Purkinje cell (primary cell): ENCODE data around the gene PRPH. TPM values are rescaled to one million over a fixed set of nuclear protein-coding genes. Genes with fewer than 3 reads are reported as not detected.

Source experiments
- polyA plus RNA-seq: library from polyadenylated mRNA; unstranded; fragments of >200 nt; fragmentation: Nextera tagmentation; gene quantifications from 2 replicates; pipeline ENCODE4 v1.2.1, GENCODE V29; 2014

Gene PRPH
- not detected in 2 replicates for polyA plus RNA-seq

GRCh38 chr12:49295082-49295936, at the start of gene PRPH:
Gene PRPH, plus strand, starts transcription at chr12:49295147. Its CDS starts 54 bp downstream, at chr12:49295201.

GRCh38 chr12:49264873-49265792, 29.8 kb upstream of the PRPH start, which contains the start of gene TUBA1C:
Gene TUBA1C, plus strand, starts transcription at chr12:49265082. Its CDS starts 100 bp downstream, at chr12:49265182.

GRCh38 chr12:49322708-49323523, 28.0 kb downstream of the PRPH start, which contains the start of gene TROAP:
Gene TROAP, plus strand, starts transcription at chr12:49323255. Its CDS starts 354 bp downstream, at chr12:49323609.

GRCh38 chr12:49336645-49337584, 42.0 kb downstream of the PRPH start, which contains the start of gene C1QL4:
Gene C1QL4, minus strand, starts transcription at chr12:49337188. Its CDS starts 711 bp downstream, at chr12:49336477.

GRCh38 chr12:49346659-49347310, 51.8 kb downstream of the PRPH start, which contains the start of gene DNAJC22:
Gene DNAJC22, plus strand, starts transcription at chr12:49346888. Its CDS starts 1,985 bp downstream, at chr12:49348873.

Other genes starting within 250 kb of the PRPH start
- 1.0 and 2.7 TPM in 2 replicates for gene KMT2D, start 234.4 kb upstream of the PRPH start, polyA plus RNA-seq
- 5.3 and 6.9 TPM in 2 replicates for gene RHEBL1, start 225.2 kb upstream of the PRPH start, polyA plus RNA-seq
- 0.24 and 0.94 TPM in 2 replicates for gene DHH, start 200.3 kb upstream of the PRPH start, polyA plus RNA-seq
- gene LMBR1L, start 184.3 kb upstream of the PRPH start, polyA plus RNA-seq, result 3.4 and 4.5 TPM in 2 replicates
- gene TUBA1B, start 163.8 kb upstream of the PRPH start, polyA plus RNA-seq, result 632 and 963 TPM in 2 replicates
- gene TUBA1A, start 106.1 kb upstream of the PRPH start, polyA plus RNA-seq, result 353 and 569 TPM in 2 replicates
- 1.0 and 2.8 TPM in 2 replicates for gene TUBA1C, start 30.1 kb upstream of the PRPH start, polyA plus RNA-seq
- gene TROAP, start 28.1 kb downstream of the PRPH start, polyA plus RNA-seq, result not detected in 2 replicates
- not detected in 2 replicates for gene C1QL4, start 42.0 kb downstream of the PRPH start, polyA plus RNA-seq
- not detected in 2 replicates for gene DNAJC22, start 51.7 kb downstream of the PRPH start, polyA plus RNA-seq
- 16.5 and 17.9 TPM in 2 replicates for gene SPATS2, start 72.3 kb downstream of the PRPH start, polyA plus RNA-seq
- gene KCNH3, start 243.9 kb downstream of the PRPH start, polyA plus RNA-seq, result 1.3 TPM in 1 of 2 replicates, not detected in the other